A549 (cell line): ENCODE measurements around the gene PCBP3.

Source experiments
- CHD4 ChIP-seq: fragments of 200-600 bp; sonication (generic); IDR thresholded peaks from 2 replicates; pipeline ENCODE4 v1.6.1; 2016; ENCODE audit warnings: antibody characterized with exemption, mild to moderate bottlenecking, borderline replicate concordance
- FOXS1 ChIP-seq: fragments of 250-450 bp; sonication (Bioruptor Pico); IDR thresholded peaks from 2 replicates; pipeline ENCODE4 v1.5.0; 2020; ENCODE audit warnings: mild to moderate bottlenecking, moderate library complexity
- HDAC2 ChIP-seq: fragments of 200-600 bp; sonication (generic); IDR thresholded peaks from 2 replicates; pipeline ENCODE4 v1.6.1; 2016
- KDM1A ChIP-seq: fragments of 200-600 bp; sonication (generic); IDR thresholded peaks from 2 replicates; pipeline ENCODE4 v1.6.1; 2016; ENCODE audit warnings: low read depth, mild to moderate bottlenecking
- RCOR1 ChIP-seq: fragments of 150-350 bp; IDR thresholded peaks from 2 replicates; pipeline ENCODE4 v1.6.1; 2014; ENCODE audit warnings: antibody characterized with exemption, low read length, low read depth
- TF ChIP-seq, protein P1 (sequence below): fragments of >200 bp; sonication (Bioruptor Twin); formaldehyde crosslinking; IDR thresholded peaks from 3 replicates; pipeline ENCODE4 v1.5.1; 2016
- TF ChIP-seq, protein P2 (sequence below): IDR thresholded peaks from 2 replicates; pipeline ENCODE4 v1.6.1; 2012

DNA sequence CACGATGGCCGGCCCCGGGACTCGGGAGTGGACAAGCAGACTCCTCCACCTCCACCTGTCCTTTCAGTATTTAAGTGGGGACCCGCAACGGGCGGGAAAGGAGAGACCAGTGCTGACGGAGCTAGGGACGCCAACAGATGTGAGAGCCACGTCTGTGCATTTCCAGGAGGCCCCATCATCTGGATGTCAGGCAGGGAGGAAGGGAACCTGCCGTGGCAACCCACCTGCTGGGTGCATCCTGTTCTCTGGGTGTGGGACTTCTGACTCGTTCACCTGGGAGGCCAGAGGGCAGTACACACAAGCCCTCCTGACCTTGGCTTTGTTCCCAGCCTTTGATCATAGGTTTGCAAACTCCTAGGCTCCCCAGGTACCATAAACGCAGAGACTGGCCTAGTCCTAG is 5.6 kb upstream of the PCBP3 start:
- TF ChIP-seq, protein P1, sequence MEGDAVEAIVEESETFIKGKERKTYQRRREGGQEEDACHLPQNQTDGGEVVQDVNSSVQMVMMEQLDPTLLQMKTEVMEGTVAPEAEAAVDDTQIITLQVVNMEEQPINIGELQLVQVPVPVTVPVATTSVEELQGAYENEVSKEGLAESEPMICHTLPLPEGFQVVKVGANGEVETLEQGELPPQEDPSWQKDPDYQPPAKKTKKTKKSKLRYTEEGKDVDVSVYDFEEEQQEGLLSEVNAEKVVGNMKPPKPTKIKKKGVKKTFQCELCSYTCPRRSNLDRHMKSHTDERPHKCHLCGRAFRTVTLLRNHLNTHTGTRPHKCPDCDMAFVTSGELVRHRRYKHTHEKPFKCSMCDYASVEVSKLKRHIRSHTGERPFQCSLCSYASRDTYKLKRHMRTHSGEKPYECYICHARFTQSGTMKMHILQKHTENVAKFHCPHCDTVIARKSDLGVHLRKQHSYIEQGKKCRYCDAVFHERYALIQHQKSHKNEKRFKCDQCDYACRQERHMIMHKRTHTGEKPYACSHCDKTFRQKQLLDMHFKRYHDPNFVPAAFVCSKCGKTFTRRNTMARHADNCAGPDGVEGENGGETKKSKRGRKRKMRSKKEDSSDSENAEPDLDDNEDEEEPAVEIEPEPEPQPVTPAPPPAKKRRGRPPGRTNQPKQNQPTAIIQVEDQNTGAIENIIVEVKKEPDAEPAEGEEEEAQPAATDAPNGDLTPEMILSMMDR = no peak
- no peak for TF ChIP-seq RCOR1
- TF ChIP-seq, protein P2, sequence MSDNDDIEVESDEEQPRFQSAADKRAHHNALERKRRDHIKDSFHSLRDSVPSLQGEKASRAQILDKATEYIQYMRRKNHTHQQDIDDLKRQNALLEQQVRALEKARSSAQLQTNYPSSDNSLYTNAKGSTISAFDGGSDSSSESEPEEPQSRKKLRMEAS = no peak
- no peak for TF ChIP-seq CHD4
- TF ChIP-seq KDM1A = no peak
- TF ChIP-seq HDAC2 = no peak
- TF ChIP-seq FOXS1 = no peak
